H9 (cell line): Measurements from ENCODE around the gene RHBDF1. TPM values are rescaled to one million over a fixed set of nuclear protein-coding genes. Genes with fewer than 3 reads are reported as not detected.
A peak's percentile ranks its signal among the peaks of the same experiment; 100 is the strongest.

Experiments
- DNase-seq: peaks from one replicate; pipeline ENCODE4 v3.0.0-alpha.2; 2017
- H2AFZ ChIP-seq: one replicate; pipeline ENCODE4 v1.6.1; 2013; ENCODE audit warnings: mild to moderate bottlenecking, low read length, control low read depth, moderate library complexity
- H2AK5ac ChIP-seq: 2 replicates; pipeline ENCODE4 v1.6.1; 2013; ENCODE audit warnings: low read length, control low read depth, mixed read lengths; ENCODE audit not compliant: insufficient read length
- H2BK120ac ChIP-seq: one replicate; pipeline ENCODE4 v1.6.1; 2013; ENCODE audit warnings: low read depth, mild to moderate bottlenecking, low read length, control low read depth, inconsistent platforms; ENCODE audit not compliant: poor library complexity, severe bottlenecking
- H2BK12ac ChIP-seq: 2 replicates; pipeline ENCODE4 v1.6.1; 2013; ENCODE audit warnings: low read length, control low read depth, mixed read lengths, low read depth; ENCODE audit not compliant: insufficient read length
- H2BK15ac ChIP-seq: 2 replicates; pipeline ENCODE4 v1.6.1; 2013; ENCODE audit warnings: low read depth, low read length, control low read depth
- H2BK20ac ChIP-seq: one replicate; pipeline ENCODE4 v1.6.1; 2013; ENCODE audit warnings: low read depth, mild to moderate bottlenecking, low read length, control low read depth, inconsistent platforms; ENCODE audit not compliant: poor library complexity, severe bottlenecking
- H2BK5ac ChIP-seq: 2 replicates; pipeline ENCODE4 v1.6.1; 2013; ENCODE audit warnings: low read length, control low read depth, mixed read lengths; ENCODE audit not compliant: insufficient read length
- H3K14ac ChIP-seq: 2 replicates; pipeline ENCODE4 v1.6.1; 2013; ENCODE audit warnings: low read length, control low read depth; ENCODE audit not compliant: insufficient read depth
- H3K18ac ChIP-seq: 2 replicates; pipeline ENCODE4 v1.6.1; 2013; ENCODE audit warnings: low read depth, mild to moderate bottlenecking, mixed read lengths, low read length, control low read depth; ENCODE audit not compliant: insufficient read length
- H3K23ac ChIP-seq: 2 replicates; pipeline ENCODE4 v1.6.1; 2013; ENCODE audit warnings: low read length, control low read depth, mixed read lengths, low read depth; ENCODE audit not compliant: insufficient read length
- H3K23me2 ChIP-seq: 2 replicates; pipeline ENCODE4 v1.6.1; 2013; ENCODE audit warnings: low read depth, mild to moderate bottlenecking, mixed read lengths, low read length, control low read depth; ENCODE audit not compliant: insufficient read length, poor library complexity, severe bottlenecking
- H3K27ac ChIP-seq: 2 replicates; pipeline ENCODE4 v1.5.1; 2013; ENCODE audit warnings: low read length, control low read depth, mixed read lengths, low read depth; ENCODE audit not compliant: insufficient read length
- H3K27me3 ChIP-seq: 2 replicates; pipeline ENCODE4 v1.6.1; 2013; ENCODE audit warnings: low read length, control low read depth, inconsistent platforms; ENCODE audit not compliant: insufficient read depth
- H3K4ac ChIP-seq: 2 replicates; pipeline ENCODE4 v1.6.1; 2013; ENCODE audit warnings: low read depth, mild to moderate bottlenecking, control low read depth, inconsistent platforms, low read length, moderate library complexity
- H3K4me1 ChIP-seq: 2 replicates; pipeline ENCODE4 v1.6.1; 2013; ENCODE audit warnings: low read length, control low read depth, inconsistent platforms; ENCODE audit not compliant: insufficient read depth
- H3K4me2 ChIP-seq: 2 replicates; pipeline ENCODE4 v1.6.1; 2013; ENCODE audit warnings: low read length, control low read depth, mixed read lengths; ENCODE audit not compliant: insufficient read length, insufficient read depth
- H3K56ac ChIP-seq: 2 replicates; pipeline ENCODE4 v1.6.1; 2013; ENCODE audit warnings: low read depth, mild to moderate bottlenecking, mixed read lengths, low read length, control low read depth; ENCODE audit not compliant: insufficient read length
- H3K79me1 ChIP-seq: 2 replicates; pipeline ENCODE4 v1.6.1; 2013; ENCODE audit warnings: low read depth, mild to moderate bottlenecking, moderate library complexity, low read length, control low read depth, inconsistent platforms; ENCODE audit not compliant: insufficient read depth, poor library complexity, severe bottlenecking
- H3K79me2 ChIP-seq: 2 replicates; pipeline ENCODE4 v1.6.1; 2013; ENCODE audit warnings: low read length, control low read depth, inconsistent platforms; ENCODE audit not compliant: insufficient read depth
- H3K9ac ChIP-seq: 2 replicates; pipeline ENCODE4 v1.6.1; 2013; ENCODE audit warnings: low read length, control low read depth, mixed read lengths; ENCODE audit not compliant: insufficient read length; ENCODE audit errors: extremely low read depth
- H3K9me3 ChIP-seq: one replicate; pipeline ENCODE4 v1.6.1; 2013; ENCODE audit warnings: low read depth, low read length, inconsistent platforms; ENCODE audit not compliant: control insufficient read depth
- H3T11ph ChIP-seq: one replicate; pipeline ENCODE4 v1.6.1; 2013; ENCODE audit warnings: mild to moderate bottlenecking, low read length, control low read depth, inconsistent platforms
- H4K20me1 ChIP-seq: one replicate; pipeline ENCODE4 v1.6.1; 2013; ENCODE audit not compliant: control insufficient read depth, insufficient read length, insufficient read depth
- H4K5ac ChIP-seq: 2 replicates; pipeline ENCODE4 v1.6.1; 2013; ENCODE audit warnings: low read depth, mild to moderate bottlenecking, mixed read lengths, low read length, control low read depth; ENCODE audit not compliant: insufficient read length
- H4K8ac ChIP-seq: replicated peaks from 2 replicates; pipeline ENCODE4 v1.6.1; 2013; ENCODE audit warnings: low read length, control low read depth, mixed read lengths, low read depth; ENCODE audit not compliant: insufficient read length
- H4K91ac ChIP-seq: 2 replicates; pipeline ENCODE4 v1.6.1; 2013; ENCODE audit warnings: low read depth, mild to moderate bottlenecking, moderate library complexity, mixed read lengths, low read length, control low read depth; ENCODE audit not compliant: insufficient read length
- H3K27ac Mint-ChIP-seq, 3 experiments: 2 replicates in 2 of 3; 3 replicates in 1 of 3; pipeline ENCODE4 v1.8.0; 2020 to 2021; ENCODE audit warnings: mixed read lengths in 3 of 3, mild to moderate bottlenecking in 1 of 3, moderate library complexity in 1 of 3
- H3K27me3 Mint-ChIP-seq: 2 replicates; pipeline ENCODE4 v1.8.0; 2021; ENCODE audit warnings: low read depth, mild to moderate bottlenecking, moderate library complexity, mixed read lengths
- H3K36me3 Mint-ChIP-seq, 3 experiments: 2 replicates in 2 of 3; 3 replicates in 1 of 3; pipeline ENCODE4 v1.8.0; 2020 to 2021; ENCODE audit warnings: low read depth in 3 of 3, mixed read lengths in 3 of 3; ENCODE audit not compliant: insufficient read depth in 1 of 3
- H3K4me1 Mint-ChIP-seq, 2 experiments: 2 replicates each; pipeline ENCODE4 v1.8.0; 2020; ENCODE audit warnings: mixed read lengths in 2 of 2
- H3K4me3 Mint-ChIP-seq, 2 experiments: 2 replicates in 1 of 2; 3 replicates in 1 of 2; pipeline ENCODE4 v1.8.0; 2020 to 2021; ENCODE audit warnings: mild to moderate bottlenecking in 2 of 2, mixed read lengths in 2 of 2, moderate library complexity in 1 of 2
- H3K9me3 Mint-ChIP-seq, 2 experiments: 2 replicates in 1 of 2; 3 replicates in 1 of 2; pipeline ENCODE4 v1.8.0; 2020; ENCODE audit warnings: mild to moderate bottlenecking in 2 of 2, mixed read lengths in 2 of 2, moderate library complexity in 1 of 2
- CTCF ChIP-seq: fragments of 200-600 bp; sonication (generic); conservative IDR thresholded peaks from 3 replicates; pipeline ENCODE4 v1.8.0; 2021; ENCODE audit warnings: antibody characterized with exemption, mild to moderate bottlenecking
- WGBS: extraction: QIAGEN DNeasy Blood & Tissue Kit; methylation state at CpG from one replicate; pipeline ENCODE4 v1.1.7; 2013; ENCODE audit warnings: missing lambda C conversion rate, low lambda C conversion rate, mixed read lengths; ENCODE audit not compliant: insufficient read length; ENCODE audit errors: extremely low coverage; 5-methylcytosine and 5-hydroxymethylcytosine counted together
- total RNA-seq: library from RNA; stranded (reverse); gene quantifications from 2 replicates; pipeline ENCODE4 v1.2.1, GENCODE V29; 2021

Gene RHBDF1
- total RNA-seq, 1 experiment from 2014 or later, result 34.6 TPM

- H3K27ac Mint-ChIP-seq, result no peak overlapping the region; a peak in 1 of 7 replicates
- Histone ChIP-seq H2BK15ac (no peak overlapping the region), H3K27ac (no peak overlapping the region)
Measured at GRCh38 chr16:76535-77272, 4.3 kb upstream of the RHBDF1 start.

More at GRCh38 chr16:76535-77272, 4.3 kb upstream of the RHBDF1 start:
- H3K14ac ChIP-seq, result no peak overlapping the region
- H4K5ac ChIP-seq, result no peak overlapping the region
- Mint-ChIP-seq H3K27me3 (peaks cover 1% of the 10 kb centered on the region), H3K4me1 (peaks cover 34 to 48% of the 10 kb centered on the region in 2 experiments), H3K36me3 (peaks cover 0 to 11% (median 10%) of the 10 kb centered on the region in 3 experiments; a peak in 6 of 7 replicates), H3K9me3 (no peaks in the 10 kb centered on the region), H3K4me3 (peak overlapping the region; percentile 56 to 74; a peak in 3 of 5 replicates)
- H2AK5ac ChIP-seq, result no peak overlapping the region
- H2BK5ac ChIP-seq, result no peak overlapping the region
- H3K9ac ChIP-seq, result no peak overlapping the region
- no peak for TF ChIP-seq CTCF
- H3K4me2 ChIP-seq, result peak overlapping the region; percentile 33
- peaks cover 4% of the 10 kb centered on the region for H4K20me1 ChIP-seq
- peaks cover 12% of the 10 kb centered on the region for H3K23me2 ChIP-seq
- H3K18ac ChIP-seq, result no peak overlapping the region
- H4K91ac ChIP-seq, result no peak overlapping the region
- no peaks in the 10 kb centered on the region for H3K79me1 ChIP-seq
- no peak overlapping the region for H2BK20ac ChIP-seq
- no peaks in the 10 kb centered on the region for H3K79me2 ChIP-seq
- H3T11ph ChIP-seq, result no peak overlapping the region
- no CpG with 5 or more reads among the region's 13 CpGs for WGBS
- H3K9me3 ChIP-seq, result no peaks in the 10 kb centered on the region
- H3K27me3 ChIP-seq, result no peaks in the 10 kb centered on the region
- H2BK12ac ChIP-seq, result no peak overlapping the region
- H3K4me1 ChIP-seq, result peaks cover 6% of the 10 kb centered on the region; the same call in 1 of the 2 replicates
- no peak overlapping the region for H3K23ac ChIP-seq
- H3K4ac ChIP-seq, result no peak overlapping the region
- H4K8ac ChIP-seq, result no peak overlapping the region
- H3K56ac ChIP-seq, result no peak overlapping the region
- no peak overlapping the region for H2BK120ac ChIP-seq
- H2AFZ ChIP-seq, result no peak overlapping the region
- no peak for DNase-seq
